H9 (cell line): Measurements from ENCODE around the gene ADH5. TPM values are rescaled to one million over a fixed set of nuclear protein-coding genes. Genes with fewer than 3 reads are reported as not detected.

Experiments used
- DNase-seq: peaks from one replicate; pipeline ENCODE4 v3.0.0-alpha.2; 2017
- H2AFZ ChIP-seq: one replicate; pipeline ENCODE4 v1.6.1; 2013; ENCODE audit warnings: mild to moderate bottlenecking, low read length, control low read depth, moderate library complexity
- H2AK5ac ChIP-seq: 2 replicates; pipeline ENCODE4 v1.6.1; 2013; ENCODE audit warnings: low read length, control low read depth, mixed read lengths; ENCODE audit not compliant: insufficient read length
- H2BK120ac ChIP-seq: one replicate; pipeline ENCODE4 v1.6.1; 2013; ENCODE audit warnings: low read depth, mild to moderate bottlenecking, low read length, control low read depth, inconsistent platforms; ENCODE audit not compliant: poor library complexity, severe bottlenecking
- H2BK12ac ChIP-seq: 2 replicates; pipeline ENCODE4 v1.6.1; 2013; ENCODE audit warnings: low read length, control low read depth, mixed read lengths, low read depth; ENCODE audit not compliant: insufficient read length
- H2BK15ac ChIP-seq: 2 replicates; pipeline ENCODE4 v1.6.1; 2013; ENCODE audit warnings: low read depth, low read length, control low read depth
- H2BK20ac ChIP-seq: one replicate; pipeline ENCODE4 v1.6.1; 2013; ENCODE audit warnings: low read depth, mild to moderate bottlenecking, low read length, control low read depth, inconsistent platforms; ENCODE audit not compliant: poor library complexity, severe bottlenecking
- H2BK5ac ChIP-seq: 2 replicates; pipeline ENCODE4 v1.6.1; 2013; ENCODE audit warnings: low read length, control low read depth, mixed read lengths; ENCODE audit not compliant: insufficient read length
- H3K14ac ChIP-seq: 2 replicates; pipeline ENCODE4 v1.6.1; 2013; ENCODE audit warnings: low read length, control low read depth; ENCODE audit not compliant: insufficient read depth
- H3K18ac ChIP-seq: 2 replicates; pipeline ENCODE4 v1.6.1; 2013; ENCODE audit warnings: low read depth, mild to moderate bottlenecking, mixed read lengths, low read length, control low read depth; ENCODE audit not compliant: insufficient read length
- H3K23ac ChIP-seq: 2 replicates; pipeline ENCODE4 v1.6.1; 2013; ENCODE audit warnings: low read length, control low read depth, mixed read lengths, low read depth; ENCODE audit not compliant: insufficient read length
- H3K23me2 ChIP-seq: 2 replicates; pipeline ENCODE4 v1.6.1; 2013; ENCODE audit warnings: low read depth, mild to moderate bottlenecking, mixed read lengths, low read length, control low read depth; ENCODE audit not compliant: insufficient read length, poor library complexity, severe bottlenecking
- H3K27ac ChIP-seq: 2 replicates; pipeline ENCODE4 v1.5.1; 2013; ENCODE audit warnings: low read length, control low read depth, mixed read lengths, low read depth; ENCODE audit not compliant: insufficient read length
- H3K27me3 ChIP-seq: 2 replicates; pipeline ENCODE4 v1.6.1; 2013; ENCODE audit warnings: low read length, control low read depth, inconsistent platforms; ENCODE audit not compliant: insufficient read depth
- H3K4ac ChIP-seq: 2 replicates; pipeline ENCODE4 v1.6.1; 2013; ENCODE audit warnings: low read depth, mild to moderate bottlenecking, control low read depth, inconsistent platforms, low read length, moderate library complexity
- H3K4me1 ChIP-seq: 2 replicates; pipeline ENCODE4 v1.6.1; 2013; ENCODE audit warnings: low read length, control low read depth, inconsistent platforms; ENCODE audit not compliant: insufficient read depth
- H3K4me2 ChIP-seq: 2 replicates; pipeline ENCODE4 v1.6.1; 2013; ENCODE audit warnings: low read length, control low read depth, mixed read lengths; ENCODE audit not compliant: insufficient read length, insufficient read depth
- H3K56ac ChIP-seq: 2 replicates; pipeline ENCODE4 v1.6.1; 2013; ENCODE audit warnings: low read depth, mild to moderate bottlenecking, mixed read lengths, low read length, control low read depth; ENCODE audit not compliant: insufficient read length
- H3K79me1 ChIP-seq: 2 replicates; pipeline ENCODE4 v1.6.1; 2013; ENCODE audit warnings: low read depth, mild to moderate bottlenecking, moderate library complexity, low read length, control low read depth, inconsistent platforms; ENCODE audit not compliant: insufficient read depth, poor library complexity, severe bottlenecking
- H3K79me2 ChIP-seq: 2 replicates; pipeline ENCODE4 v1.6.1; 2013; ENCODE audit warnings: low read length, control low read depth, inconsistent platforms; ENCODE audit not compliant: insufficient read depth
- H3K9ac ChIP-seq: 2 replicates; pipeline ENCODE4 v1.6.1; 2013; ENCODE audit warnings: low read length, control low read depth, mixed read lengths; ENCODE audit not compliant: insufficient read length; ENCODE audit errors: extremely low read depth
- H3K9me3 ChIP-seq: one replicate; pipeline ENCODE4 v1.6.1; 2013; ENCODE audit warnings: low read depth, low read length, inconsistent platforms; ENCODE audit not compliant: control insufficient read depth
- H3T11ph ChIP-seq: one replicate; pipeline ENCODE4 v1.6.1; 2013; ENCODE audit warnings: mild to moderate bottlenecking, low read length, control low read depth, inconsistent platforms
- H4K20me1 ChIP-seq: one replicate; pipeline ENCODE4 v1.6.1; 2013; ENCODE audit not compliant: control insufficient read depth, insufficient read length, insufficient read depth
- H4K5ac ChIP-seq: 2 replicates; pipeline ENCODE4 v1.6.1; 2013; ENCODE audit warnings: low read depth, mild to moderate bottlenecking, mixed read lengths, low read length, control low read depth; ENCODE audit not compliant: insufficient read length
- H4K8ac ChIP-seq: replicated peaks from 2 replicates; pipeline ENCODE4 v1.6.1; 2013; ENCODE audit warnings: low read length, control low read depth, mixed read lengths, low read depth; ENCODE audit not compliant: insufficient read length
- H4K91ac ChIP-seq: 2 replicates; pipeline ENCODE4 v1.6.1; 2013; ENCODE audit warnings: low read depth, mild to moderate bottlenecking, moderate library complexity, mixed read lengths, low read length, control low read depth; ENCODE audit not compliant: insufficient read length
- H3K27ac Mint-ChIP-seq, 3 experiments: 2 replicates in 2 of 3; 3 replicates in 1 of 3; pipeline ENCODE4 v1.8.0; 2020 to 2021; ENCODE audit warnings: mixed read lengths in 3 of 3, mild to moderate bottlenecking in 1 of 3, moderate library complexity in 1 of 3
- H3K27me3 Mint-ChIP-seq: 2 replicates; pipeline ENCODE4 v1.8.0; 2021; ENCODE audit warnings: low read depth, mild to moderate bottlenecking, moderate library complexity, mixed read lengths
- H3K36me3 Mint-ChIP-seq, 3 experiments: 2 replicates in 2 of 3; 3 replicates in 1 of 3; pipeline ENCODE4 v1.8.0; 2020 to 2021; ENCODE audit warnings: low read depth in 3 of 3, mixed read lengths in 3 of 3; ENCODE audit not compliant: insufficient read depth in 1 of 3
- H3K4me1 Mint-ChIP-seq, 2 experiments: 2 replicates each; pipeline ENCODE4 v1.8.0; 2020; ENCODE audit warnings: mixed read lengths in 2 of 2
- H3K4me3 Mint-ChIP-seq, 2 experiments: 2 replicates in 1 of 2; 3 replicates in 1 of 2; pipeline ENCODE4 v1.8.0; 2020 to 2021; ENCODE audit warnings: mild to moderate bottlenecking in 2 of 2, mixed read lengths in 2 of 2, moderate library complexity in 1 of 2
- H3K9me3 Mint-ChIP-seq, 2 experiments: 2 replicates in 1 of 2; 3 replicates in 1 of 2; pipeline ENCODE4 v1.8.0; 2020; ENCODE audit warnings: mild to moderate bottlenecking in 2 of 2, mixed read lengths in 2 of 2, moderate library complexity in 1 of 2
- WGBS: extraction: QIAGEN DNeasy Blood & Tissue Kit; methylation state at CpG from one replicate; pipeline ENCODE4 v1.1.7; 2013; ENCODE audit warnings: missing lambda C conversion rate, low lambda C conversion rate, mixed read lengths; ENCODE audit not compliant: insufficient read length; ENCODE audit errors: extremely low coverage; 5-methylcytosine and 5-hydroxymethylcytosine counted together
- total RNA-seq: library from RNA; stranded (reverse); gene quantifications from 2 replicates; pipeline ENCODE4 v1.2.1, GENCODE V29; 2021
- TF ChIP-seq, protein P1 (sequence below): fragments of 200-600 bp; sonication (generic); conservative IDR thresholded peaks from 3 replicates; pipeline ENCODE4 v1.8.0; 2021; ENCODE audit warnings: antibody characterized with exemption, mild to moderate bottlenecking

The ADH5 gene
- total RNA-seq, 1 experiment from 2014 or later: 284 TPM

DNA sequence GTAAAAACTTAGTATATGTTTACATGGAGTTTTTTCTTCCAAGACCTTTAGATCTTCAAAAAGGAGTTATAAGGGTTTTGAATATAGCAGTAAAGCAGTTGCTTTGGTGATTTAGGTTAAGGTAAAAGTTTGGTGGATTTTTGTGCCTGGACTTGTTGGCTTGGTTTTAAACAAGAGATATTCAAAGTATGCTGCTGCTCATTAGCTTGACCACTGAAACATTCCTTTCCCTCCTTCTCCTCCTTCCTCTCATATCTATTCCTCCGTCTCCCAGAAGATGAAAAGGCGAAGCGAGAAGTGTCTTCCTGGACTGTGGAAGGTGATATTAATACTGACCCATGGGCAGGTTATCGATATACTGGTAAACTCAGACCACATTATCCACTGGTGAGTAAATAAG is 54.6 kb downstream of the ADH5 start:
- no peak overlapping the region for H2BK15ac ChIP-seq
- no peak overlapping the region for H2BK20ac ChIP-seq
- H3K27ac ChIP-seq: no peak overlapping the region
- H3K23me2 ChIP-seq: no peaks in the 10 kb centered on the region
- peaks cover 3% of the 10 kb centered on the region; the same call in 1 of the 2 replicates for H3K4me1 ChIP-seq
- peak overlapping the region in 1 of 3 experiments; percentile 41; a peak in 1 of 7 replicates for H3K27ac Mint-ChIP-seq
- H2BK12ac ChIP-seq: no peak overlapping the region
- no peaks in the 10 kb centered on the region for H3K9me3 ChIP-seq
- H4K20me1 ChIP-seq: no peaks in the 10 kb centered on the region
- H3K18ac ChIP-seq: no peak overlapping the region
- TF ChIP-seq, protein P1, sequence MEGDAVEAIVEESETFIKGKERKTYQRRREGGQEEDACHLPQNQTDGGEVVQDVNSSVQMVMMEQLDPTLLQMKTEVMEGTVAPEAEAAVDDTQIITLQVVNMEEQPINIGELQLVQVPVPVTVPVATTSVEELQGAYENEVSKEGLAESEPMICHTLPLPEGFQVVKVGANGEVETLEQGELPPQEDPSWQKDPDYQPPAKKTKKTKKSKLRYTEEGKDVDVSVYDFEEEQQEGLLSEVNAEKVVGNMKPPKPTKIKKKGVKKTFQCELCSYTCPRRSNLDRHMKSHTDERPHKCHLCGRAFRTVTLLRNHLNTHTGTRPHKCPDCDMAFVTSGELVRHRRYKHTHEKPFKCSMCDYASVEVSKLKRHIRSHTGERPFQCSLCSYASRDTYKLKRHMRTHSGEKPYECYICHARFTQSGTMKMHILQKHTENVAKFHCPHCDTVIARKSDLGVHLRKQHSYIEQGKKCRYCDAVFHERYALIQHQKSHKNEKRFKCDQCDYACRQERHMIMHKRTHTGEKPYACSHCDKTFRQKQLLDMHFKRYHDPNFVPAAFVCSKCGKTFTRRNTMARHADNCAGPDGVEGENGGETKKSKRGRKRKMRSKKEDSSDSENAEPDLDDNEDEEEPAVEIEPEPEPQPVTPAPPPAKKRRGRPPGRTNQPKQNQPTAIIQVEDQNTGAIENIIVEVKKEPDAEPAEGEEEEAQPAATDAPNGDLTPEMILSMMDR: no peak
- H3K79me2 ChIP-seq: peaks cover 7% of the 10 kb centered on the region; the same call in 1 of the 2 replicates
- no peaks in the 10 kb centered on the region for H3K79me1 ChIP-seq
- WGBS: no CpG with 5 or more reads among the region's 4 CpGs
- no peaks in the 10 kb centered on the region for H3K27me3 Mint-ChIP-seq
- no peak overlapping the region for H3K4me2 ChIP-seq
- DNase-seq: no peak
- no peak overlapping the region for H4K8ac ChIP-seq
- H3K56ac ChIP-seq: no peak overlapping the region
- no peak overlapping the region for H3T11ph ChIP-seq
- no peak overlapping the region for H2BK5ac ChIP-seq
- no peak overlapping the region for H2AK5ac ChIP-seq
- no peak overlapping the region for H3K9ac ChIP-seq
- H3K4me3 Mint-ChIP-seq: no peak overlapping the region
- no peak overlapping the region for H3K23ac ChIP-seq
- H4K5ac ChIP-seq: no peak overlapping the region
- peaks cover 8 to 11% of the 10 kb centered on the region in 2 experiments; a peak in 4 of 5 replicates for H3K9me3 Mint-ChIP-seq
- H2AFZ ChIP-seq: no peak overlapping the region
- peaks cover 7 to 15% of the 10 kb centered on the region in 2 experiments for H3K4me1 Mint-ChIP-seq
- no peak overlapping the region for H3K14ac ChIP-seq
- peaks cover 39 to 51% (median 47%) of the 10 kb centered on the region in 3 experiments for H3K36me3 Mint-ChIP-seq
- no peak overlapping the region for H4K91ac ChIP-seq
- no peaks in the 10 kb centered on the region for H3K27me3 ChIP-seq
- H3K4ac ChIP-seq: no peak overlapping the region
- no peak overlapping the region for H2BK120ac ChIP-seq
